Right atrium auricular region (tissue), 2 donors: ENCODE results near the gene D2HGDH. TPM values are rescaled to one million over a fixed set of nuclear protein-coding genes. Genes with fewer than 3 reads are reported as not detected.

Experiments
- DNase-seq: peaks from one replicate; pipeline ENCODE4 v3.0.0-alpha.2; 2019; ENCODE audit warnings: low spot score
- H3K27ac ChIP-seq, 2 donors: fragments of 200-600 bp; sonication (generic); 1 replicate in 1 of 2; 2 replicates in 1 of 2; pipeline ENCODE4 v1.5.1; 2016 to 2019
- H3K27me3 ChIP-seq, 2 donors: fragments of 200-600 bp; sonication (generic); one replicate each; pipeline versions ENCODE4 v1.5.1 to v1.6.0; 2017 to 2019
- H3K36me3 ChIP-seq: fragments of 200-600 bp; sonication (generic); one replicate; pipeline ENCODE4 v1.5.1; 2016
- H3K4me1 ChIP-seq, 2 donors: fragments of 200-600 bp; sonication (generic); one replicate each; pipeline versions ENCODE4 v1.5.1 to v1.6.0; 2017 to 2019
- H3K4me3 ChIP-seq, 2 donors: fragments of 200-600 bp; sonication (generic); 1 replicate in 1 of 2; 2 replicates in 1 of 2; pipeline ENCODE4 v1.5.1; 2017 to 2019; ENCODE audit warnings: mild to moderate bottlenecking in 1 of 2, moderate library complexity in 1 of 2
- H3K9me3 ChIP-seq, 2 donors: fragments of 200-600 bp; sonication (generic); one replicate each; pipeline ENCODE4 v1.5.1; 2019
- CTCF ChIP-seq, 2 donors: fragments of 200-600 bp; sonication (generic); IDR thresholded peaks; one replicate each; pipeline ENCODE4 v1.5.1; 2019; ENCODE audit warnings: antibody characterized with exemption in 2 of 2
- total RNA-seq, 2 donors: library from RNA; depleted of rRNA; stranded (reverse); fragments of >200 nt; gene quantifications; one replicate each; pipeline ENCODE4 v1.1.0, GENCODE V29; 2016

Gene D2HGDH
- total RNA-seq: 10 to 100 TPM in 1 of 2 donors, 1 to 10 TPM in 1; 7.5 to 11.7 TPM

GRCh38 chr2:241734467-241735208 is at the start of gene D2HGDH:
Gene D2HGDH, plus strand, starts transcription at chr2:241734630. Its CDS starts 595 bp downstream, at chr2:241735225.
- Histone ChIP-seq H3K27ac (peak within 1 kb of the TSS; percentile 86 to 91), H3K36me3 (no peaks in the 10 kb centered on the region), H3K4me1 (peaks cover 0 to 13% of the 10 kb centered on the region in 2 donors), H3K9me3 (no peaks in the 10 kb centered on the region), H3K4me3 (peak within 1 kb of the TSS; percentile 71 to 97), H3K27me3 (no peaks in the 10 kb centered on the region)
- no peak for TF ChIP-seq CTCF (IDR thresholded peaks at IDR 0.05)
- peak; percentile 91 for DNase-seq

DNA sequence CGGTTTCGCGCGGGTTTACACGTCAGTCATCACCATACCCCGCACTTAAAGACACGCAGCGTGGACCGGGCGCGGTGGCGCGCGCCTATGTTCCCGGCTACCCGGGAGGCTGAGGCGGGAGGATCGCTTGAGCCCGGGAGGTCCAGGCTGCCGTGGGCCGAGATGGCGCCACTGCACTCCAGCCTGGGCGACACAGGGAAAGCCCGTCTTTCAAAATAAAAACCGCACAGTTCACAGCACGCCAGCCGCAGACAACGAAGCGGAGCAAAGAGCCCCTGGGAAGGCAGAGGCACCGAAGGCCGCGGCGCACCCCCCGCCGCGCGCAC is 48.1 kb upstream of the D2HGDH start:
- DNase-seq: no peak
- no peaks in the 10 kb centered on the region for H3K9me3 ChIP-seq
- H3K4me1 ChIP-seq: peaks cover 0 to 33% of the 10 kb centered on the region in 2 donors
- H3K4me3 ChIP-seq: peak overlapping the region; percentile 95 to 96
- peak overlapping the region; percentile 89 to 97 for H3K27ac ChIP-seq
- H3K36me3 ChIP-seq: peaks cover 17% of the 10 kb centered on the region
- H3K27me3 ChIP-seq: no peaks in the 10 kb centered on the region
- no peak for TF ChIP-seq CTCF (IDR thresholded peaks at IDR 0.05)

DNA sequence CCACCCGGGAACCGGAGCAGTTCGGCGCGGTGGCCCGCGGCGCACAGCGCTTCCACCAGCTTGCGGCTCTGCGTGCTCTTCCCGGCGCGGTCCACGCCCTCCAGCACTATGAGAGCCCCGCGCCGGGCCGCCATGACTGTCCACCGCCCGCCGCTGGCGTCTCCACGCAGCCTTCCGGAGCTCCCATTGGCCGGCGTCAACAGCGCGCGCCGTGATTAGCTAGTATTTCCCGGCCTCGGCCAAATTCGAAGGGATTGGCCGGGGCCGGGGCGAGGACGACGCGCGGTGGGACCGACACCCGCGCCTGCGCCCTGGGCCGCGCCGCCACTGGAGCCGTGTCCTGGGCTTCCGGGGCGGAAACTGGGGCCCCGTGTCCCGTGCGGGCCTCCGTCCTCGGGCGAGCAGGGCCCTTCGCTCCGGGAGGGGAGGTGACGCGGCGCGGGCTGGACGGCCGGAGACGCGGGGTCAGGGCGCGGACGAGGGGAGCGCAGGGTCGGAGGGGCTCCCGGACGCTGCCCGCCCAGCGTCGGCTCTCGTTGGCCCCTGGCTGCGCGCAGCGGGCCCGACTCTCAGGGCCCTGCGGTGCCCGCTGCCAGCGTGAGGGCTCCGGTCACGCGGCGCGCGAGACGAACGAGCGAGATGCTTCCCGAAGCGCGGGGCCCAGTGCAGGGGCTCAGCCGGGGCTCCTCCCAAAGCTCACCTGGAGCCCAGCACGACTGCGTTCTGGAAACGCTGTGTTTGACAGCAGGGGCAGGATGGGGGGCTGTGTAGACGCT is 47.6 kb upstream of the D2HGDH start, which contains the start of gene DTYMK:
TSS of gene DTYMK (minus strand) at position 166 of the 776 bp plus-strand sequence. CDS start at position 134, 32 bp downstream.
- TF ChIP-seq CTCF (IDR thresholded peaks at IDR 0.05): peak in 1 of 2 donors; percentile 9

GRCh38 chr2:241689306-241689705 is 45.1 kb upstream of the D2HGDH start:
- Histone ChIP-seq H3K9me3 (no peaks in the 10 kb centered on the region), H3K4me1 (peaks cover 0 to 28% of the 10 kb centered on the region in 2 donors), H3K27me3 (no peaks in the 10 kb centered on the region), H3K36me3 (peaks cover 25% of the 10 kb centered on the region), H3K4me3 (no peak overlapping the region), H3K27ac (no peak overlapping the region)
- no peak for TF ChIP-seq CTCF (IDR thresholded peaks at IDR 0.05)
- DNase-seq: no peak

More for the DNA sequence above, 47.6 kb upstream of the D2HGDH start, which contains the start of gene DTYMK:
- Histone ChIP-seq H3K4me1 (peaks cover 0 to 28% of the 10 kb centered on the region in 2 donors), H3K36me3 (peaks cover 22% of the 10 kb centered on the region), H3K4me3 (peak within 1 kb of the TSS; percentile 95 to 96), H3K27me3 (no peaks in the 10 kb centered on the region), H3K27ac (peak within 1 kb of the TSS; percentile 89 to 97), H3K9me3 (no peaks in the 10 kb centered on the region)
- peak; percentile 96 for DNase-seq

DNA sequence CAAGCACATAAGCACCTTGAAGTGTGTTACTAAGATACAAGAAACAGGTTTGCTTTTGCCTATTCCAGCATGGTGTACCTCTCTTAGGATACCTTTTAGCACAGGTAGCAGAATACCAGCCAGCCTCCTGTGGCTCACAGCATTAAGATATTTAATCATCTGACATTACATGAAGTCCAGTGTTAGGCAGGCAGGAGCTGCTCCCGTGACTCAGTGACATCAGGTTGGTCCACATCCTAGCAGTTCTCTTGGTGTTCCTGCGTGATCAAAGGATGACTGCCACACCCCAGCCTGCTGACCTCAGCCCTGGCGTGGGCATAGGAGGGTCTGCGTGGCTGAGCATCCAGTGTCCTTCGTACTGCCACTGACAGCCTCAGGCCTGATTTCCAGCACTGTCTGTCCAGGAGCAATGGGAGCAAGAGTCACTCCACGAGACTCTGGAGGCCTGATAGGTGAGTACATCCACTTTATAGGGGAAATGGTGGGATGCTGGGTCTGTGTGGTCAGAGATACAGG is 44.2 kb upstream of the D2HGDH start:
- Histone ChIP-seq H3K9me3 (no peaks in the 10 kb centered on the region), H3K36me3 (peaks cover 31% of the 10 kb centered on the region), H3K27ac (no peak overlapping the region), H3K4me1 (peaks cover 0 to 28% of the 10 kb centered on the region in 2 donors), H3K4me3 (no peak overlapping the region), H3K27me3 (no peaks in the 10 kb centered on the region)
- DNase-seq: no peak
- TF ChIP-seq CTCF (IDR thresholded peaks at IDR 0.05): no peak
